ENCODE data around the gene SLC8A3.

SLC8A3 gene

GRCh38 chr14:70000601-70001000, 188.2 kb downstream of the SLC8A3 start:
- H3K4me3 ChIP-seq (ENCODE audit: low read depth, low read length) = no peak overlapping the region
- DNase-seq (ENCODE audit: low read depth) = no peak
- TF ChIP-seq MYC (IDR thresholded peaks at IDR 0.05; ENCODE audit: low read depth, low read length) (no peak), MAX (IDR thresholded peaks at IDR 0.05; ENCODE audit: low read depth, low read length) (no peak), CTCF (IDR thresholded peaks at IDR 0.05; ENCODE audit: low read depth, low read length) (no peak), POLR2A (IDR thresholded peaks at IDR 0.05; ENCODE audit: extremely low read depth, insufficient read length) (no peak)

- no peak for TF ChIP-seq POLR2A (IDR thresholded peaks at IDR 0.05; ENCODE audit: extremely low read depth, insufficient read length)
- no peak for DNase-seq (ENCODE audit: low read depth)
- H3K4me3 ChIP-seq (ENCODE audit: low read depth, low read length) = no peak overlapping the region
Observed at GRCh38 chr14:69999261-69999674, 189.5 kb downstream of the SLC8A3 start.

GRCh38 chr14:69997849-69998248, 190.9 kb downstream of the SLC8A3 start:
- no peak overlapping the region for H3K4me3 ChIP-seq (ENCODE audit: low read depth, low read length)
- TF ChIP-seq POLR2A (IDR thresholded peaks at IDR 0.05; ENCODE audit: extremely low read depth, insufficient read length) (no peak), MAX (IDR thresholded peaks at IDR 0.05; ENCODE audit: low read depth, low read length) (no peak), MYC (IDR thresholded peaks at IDR 0.05; ENCODE audit: low read depth, low read length) (no peak), CTCF (IDR thresholded peaks at IDR 0.05; ENCODE audit: low read depth, low read length) (no peak)
- no peak for DNase-seq (ENCODE audit: low read depth)

- no peak for TF ChIP-seq MAX (IDR thresholded peaks at IDR 0.05; ENCODE audit: low read depth, low read length)
- no peak for TF ChIP-seq CTCF (IDR thresholded peaks at IDR 0.05; ENCODE audit: low read depth, low read length)
- no peak for TF ChIP-seq POLR2A (IDR thresholded peaks at IDR 0.05; ENCODE audit: extremely low read depth, insufficient read length)
- TF ChIP-seq MYC (IDR thresholded peaks at IDR 0.05; ENCODE audit: low read depth, low read length) = no peak
- H3K4me3 ChIP-seq (ENCODE audit: low read depth, low read length) = no peak overlapping the region
- DNase-seq (ENCODE audit: low read depth) = peak; percentile 12
Observed at GRCh38 chr14:69996216-69996615, 192.5 kb downstream of the SLC8A3 start.
